HG02571 (cell line): ENCODE results near the gene KLHL42.

Experiments
- ATAC-seq: cut with Tn5 transposase; IDR thresholded peaks from one replicate; pipeline ENCODE4 v1.9.1; 2021; ENCODE audit warnings: mild to moderate bottlenecking, moderate library complexity; ENCODE audit not compliant: unreplicated experiment

KLHL42 gene

DNA sequence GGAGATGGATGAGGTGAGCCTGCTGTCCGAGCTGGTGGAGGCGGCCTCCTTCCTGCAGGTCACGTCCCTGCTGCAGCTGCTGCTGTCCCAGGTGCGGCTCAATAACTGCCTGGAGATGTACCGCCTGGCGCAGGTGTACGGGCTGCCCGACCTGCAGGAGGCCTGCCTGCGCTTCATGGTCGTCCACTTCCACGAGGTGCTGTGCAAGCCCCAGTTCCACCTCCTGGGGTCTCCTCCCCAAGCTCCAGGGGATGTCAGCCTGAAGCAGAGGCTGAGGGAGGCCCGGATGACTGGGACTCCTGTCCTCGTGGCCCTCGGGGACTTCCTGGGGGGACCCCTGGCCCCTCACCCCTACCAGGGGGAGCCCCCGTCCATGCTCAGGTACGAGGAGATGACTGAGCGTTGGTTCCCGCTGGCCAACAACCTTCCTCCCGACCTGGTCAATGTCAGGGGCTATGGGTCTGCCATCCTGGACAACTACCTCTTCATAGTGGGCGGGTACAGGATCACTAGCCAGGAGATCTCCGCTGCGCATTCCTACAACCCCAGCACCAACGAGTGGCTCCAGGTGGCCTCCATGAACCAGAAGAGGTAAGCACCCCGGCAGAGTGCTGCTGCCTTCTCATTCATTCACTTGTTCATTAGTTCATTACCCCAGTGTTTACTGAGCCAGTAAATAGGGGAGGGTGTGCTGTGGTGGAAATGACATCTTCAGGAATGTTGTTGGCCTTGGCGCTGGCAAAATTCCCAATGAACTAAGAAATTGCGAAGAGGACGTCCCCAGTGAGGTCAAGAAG lies 777 bp downstream of the KLHL42 start:
- ATAC-seq: peak; percentile 27

DNA sequence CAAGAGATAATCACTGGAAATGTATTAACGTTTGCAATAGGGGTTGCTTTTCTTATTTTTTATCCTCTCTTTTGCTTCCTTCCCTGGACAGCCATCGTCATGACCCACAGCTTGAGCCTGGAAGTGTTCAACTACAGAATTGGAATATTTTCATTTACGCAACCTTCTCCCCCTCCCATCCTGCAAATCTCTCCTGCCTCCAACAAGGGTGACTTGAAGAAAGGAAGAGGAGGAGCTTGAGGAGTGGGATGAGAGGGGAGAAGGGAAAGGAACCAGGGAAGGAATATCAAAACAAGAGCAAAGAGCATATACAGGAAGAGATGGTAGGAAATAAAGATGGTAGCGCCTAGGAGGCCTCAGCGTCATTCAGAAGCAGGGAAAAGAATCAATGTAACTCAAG lies 1.6 kb downstream of the KLHL42 start:
- ATAC-seq: no peak

DNA sequence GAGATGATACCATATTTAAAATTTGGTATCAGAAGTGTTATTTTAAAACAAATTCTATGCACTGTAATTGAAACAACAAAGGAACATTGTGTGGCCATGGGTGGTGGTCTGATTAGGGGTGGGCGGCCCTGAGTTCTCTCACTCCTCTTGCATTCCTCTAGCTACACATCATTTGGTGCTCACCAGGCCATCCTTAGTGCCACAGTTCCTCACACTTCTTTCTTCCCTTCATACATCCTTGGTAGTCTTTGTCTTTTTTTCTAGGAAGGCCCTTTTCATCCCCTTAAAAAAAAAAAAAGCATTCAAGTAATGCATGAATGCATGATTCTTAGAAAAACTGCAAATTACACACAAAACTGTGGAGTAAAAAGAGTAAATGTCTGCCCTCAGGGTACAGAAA lies 2.4 kb downstream of the KLHL42 start:
- no peak for ATAC-seq

DNA sequence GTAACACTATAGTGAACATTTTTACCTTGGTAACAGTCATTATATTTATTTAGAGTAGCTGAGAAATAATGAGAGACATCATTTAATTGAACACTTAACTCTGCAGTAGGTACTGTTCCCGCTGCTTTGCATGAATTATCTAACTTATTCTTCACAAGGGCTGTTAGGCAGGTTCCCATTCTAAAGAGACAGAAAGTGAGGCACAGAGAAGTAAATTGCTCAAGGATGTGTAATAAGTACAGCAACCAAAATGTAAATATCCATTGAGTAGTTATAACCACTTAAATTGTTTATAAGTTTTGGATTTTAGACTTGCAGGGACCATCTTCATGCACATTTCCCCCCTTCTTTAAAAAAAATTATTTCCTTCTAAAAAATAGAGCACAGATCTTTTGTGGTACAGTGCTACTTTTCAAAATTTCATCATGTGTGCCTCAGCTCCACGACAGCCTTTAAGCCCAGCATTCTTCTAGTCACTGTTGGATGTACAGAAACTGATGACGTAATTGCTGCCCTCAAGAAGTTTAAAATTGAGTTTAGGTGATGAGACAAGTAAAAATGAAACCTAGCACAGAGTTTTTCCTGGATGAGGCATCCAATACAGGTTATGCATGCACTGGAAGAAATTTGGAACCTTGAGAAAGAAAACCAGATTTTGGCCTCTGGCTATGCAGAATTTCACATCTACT lies 6.0 kb downstream of the KLHL42 start:
- no peak for ATAC-seq

DNA sequence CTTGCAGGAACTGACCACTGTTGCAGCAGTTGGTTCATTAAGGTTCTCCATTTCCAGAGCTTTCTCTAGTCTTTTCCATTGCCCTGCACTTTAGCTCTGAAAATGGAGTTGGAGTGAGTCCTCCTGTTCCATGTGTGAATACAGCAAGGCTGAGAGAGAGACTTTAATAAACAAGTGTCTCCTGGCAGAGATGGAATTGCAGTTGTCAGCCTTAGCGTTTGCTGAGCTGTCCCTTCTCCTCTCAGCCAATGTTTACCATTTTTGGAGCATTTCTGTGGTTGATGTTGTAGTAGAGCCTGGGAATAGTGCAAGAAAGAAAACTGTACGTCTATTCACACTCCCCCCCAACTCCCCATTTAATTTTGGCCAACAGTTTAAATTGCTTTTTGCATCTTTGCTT lies 7.5 kb downstream of the KLHL42 start:
- no peak for ATAC-seq

DNA sequence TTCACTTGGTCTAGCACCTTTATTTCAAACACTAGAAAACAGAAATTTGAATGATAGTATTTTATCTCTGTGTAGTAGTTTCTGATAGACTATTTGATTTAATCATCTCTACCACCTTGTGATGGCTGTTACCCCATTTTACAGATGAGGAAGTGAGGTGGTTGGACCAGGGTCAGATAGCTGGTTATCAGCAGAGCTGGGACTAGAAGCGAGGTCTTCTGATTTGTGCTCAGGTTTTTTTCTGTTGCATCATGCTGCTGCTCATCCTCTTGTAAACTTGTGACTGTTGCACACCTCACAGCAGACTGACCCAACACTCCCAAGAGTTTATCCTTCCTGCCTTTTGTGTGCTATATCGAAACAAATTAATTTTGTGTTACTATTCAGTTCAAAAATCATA lies 10.1 kb downstream of the KLHL42 start:
- ATAC-seq: no peak

DNA sequence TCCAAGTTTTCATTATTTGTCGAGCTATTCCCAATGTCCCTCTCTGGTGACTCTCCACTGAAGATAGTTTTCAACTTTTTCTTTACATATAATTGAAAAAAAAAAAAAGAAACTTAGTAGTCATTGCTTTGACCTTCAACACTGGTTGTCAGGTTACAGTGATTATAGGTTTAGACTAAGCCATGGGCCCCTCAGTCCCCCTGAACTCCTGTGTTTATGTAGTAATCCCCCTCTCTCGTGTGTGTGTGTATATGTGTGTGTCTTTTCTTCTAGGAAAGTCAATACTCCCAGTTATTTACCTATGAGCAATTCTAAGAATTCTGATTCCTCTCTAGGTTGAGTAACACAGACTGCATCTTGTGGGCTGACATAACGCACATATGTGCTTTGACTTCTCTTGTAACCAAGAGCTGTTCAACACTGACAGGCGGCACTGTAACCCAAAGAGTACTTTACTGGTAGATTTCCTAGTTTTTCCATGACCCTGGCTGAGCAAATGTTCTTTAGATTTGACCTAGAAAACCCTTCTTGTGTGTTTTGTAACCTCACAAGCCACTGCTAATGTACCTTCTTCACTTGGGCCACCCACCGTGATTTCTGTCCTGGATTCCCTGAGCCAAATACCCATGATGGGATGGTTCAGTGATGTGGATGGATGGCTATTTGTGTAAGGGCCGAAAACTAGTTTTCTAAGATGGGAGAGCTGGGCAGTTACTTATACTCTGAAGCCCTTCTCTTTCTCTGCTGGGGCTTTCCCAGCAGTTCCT lies 15.0 kb downstream of the KLHL42 start:
- no peak for ATAC-seq

DNA sequence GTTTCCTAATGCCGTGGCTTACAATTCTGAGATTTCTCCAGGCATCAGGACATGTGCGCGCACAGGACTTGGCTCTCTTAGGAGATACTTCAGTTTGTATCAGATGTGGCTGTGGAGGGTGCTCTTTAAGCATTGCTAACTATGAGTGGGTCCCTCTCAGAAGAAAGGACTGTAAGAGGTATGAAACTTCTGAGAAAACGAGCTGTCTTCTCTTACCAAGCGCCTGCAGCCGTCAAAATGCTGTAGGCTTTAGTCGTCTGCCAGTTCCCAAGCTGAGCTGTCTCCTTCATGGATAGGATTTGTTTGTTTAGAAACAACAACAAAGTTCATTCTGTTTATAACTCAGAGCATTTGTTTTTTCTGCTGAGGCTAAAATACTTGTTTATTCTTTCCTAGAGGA lies 16.1 kb downstream of the KLHL42 start:
- no peak for ATAC-seq

DNA sequence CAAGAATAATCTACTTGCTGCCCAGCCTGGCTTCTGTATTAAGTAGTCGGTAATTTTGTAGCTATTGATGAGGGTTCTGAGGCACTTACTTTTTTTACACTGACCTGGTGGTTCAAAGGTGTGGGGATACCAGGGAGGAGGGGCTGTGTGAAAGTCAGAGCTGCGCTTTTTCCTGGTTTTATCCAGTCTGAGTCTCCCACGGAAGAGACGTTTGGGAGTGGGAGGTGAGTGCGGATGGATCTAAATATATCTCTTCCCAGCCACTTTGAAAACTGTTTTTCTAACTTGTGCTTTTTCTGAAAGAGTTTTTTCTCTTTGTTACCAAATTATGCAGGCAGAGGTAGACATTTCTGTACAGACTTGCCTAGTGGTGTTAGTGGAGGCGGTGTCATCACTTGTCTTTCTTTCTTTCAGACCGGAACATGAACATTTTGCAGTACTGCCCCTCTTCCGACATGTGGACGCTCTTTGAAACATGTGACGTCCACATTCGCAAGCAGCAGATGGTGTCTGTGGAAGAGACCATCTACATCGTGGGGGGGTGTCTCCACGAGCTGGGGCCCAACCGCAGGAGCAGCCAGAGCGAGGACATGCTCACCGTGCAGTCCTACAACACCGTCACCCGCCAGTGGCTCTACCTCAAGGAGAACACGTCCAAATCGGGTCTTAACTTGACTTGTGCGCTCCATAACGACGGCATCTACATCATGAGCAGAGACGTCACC lies 17.4 kb downstream of the KLHL42 start:
- no peak for ATAC-seq

DNA sequence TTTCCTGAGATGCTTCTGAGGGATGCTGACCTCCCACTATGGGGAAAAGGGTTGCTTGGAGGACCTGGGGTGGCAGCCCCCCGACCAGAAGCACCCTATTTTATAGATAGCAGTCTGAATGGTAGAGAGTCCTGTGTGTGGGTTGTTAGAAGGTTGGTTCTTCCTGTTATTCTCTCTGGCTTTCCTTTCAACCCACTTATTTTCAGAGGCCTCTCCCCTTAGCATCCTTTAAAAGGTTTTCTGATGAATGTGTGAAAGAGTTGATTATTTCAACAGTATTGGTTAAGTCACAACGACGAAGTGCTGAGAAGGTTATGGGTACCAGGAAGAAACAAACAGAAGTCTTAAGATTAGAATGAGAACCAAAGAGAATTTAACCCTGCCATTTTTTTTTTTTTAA lies 20.8 kb downstream of the KLHL42 start:
- no peak for ATAC-seq

DNA sequence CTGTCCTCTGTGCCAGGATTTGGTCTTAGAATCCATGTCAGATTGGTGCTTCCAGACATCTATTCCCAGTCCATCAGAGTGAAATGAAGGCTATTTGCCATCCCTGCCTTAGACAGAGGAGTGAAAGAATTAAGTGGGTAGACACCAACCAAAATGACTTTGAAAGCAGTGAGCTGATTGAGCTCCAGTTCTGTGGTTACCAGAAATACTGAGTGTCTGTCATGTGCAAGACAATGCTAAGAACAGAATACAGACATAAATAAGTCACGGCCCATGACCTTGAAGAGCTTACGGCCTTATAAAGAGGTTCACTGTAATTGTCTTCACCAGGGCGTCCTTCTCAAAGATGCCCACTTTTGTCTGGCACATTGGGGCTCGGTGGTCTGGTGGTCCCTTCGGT lies 21.6 kb downstream of the KLHL42 start:
- ATAC-seq: no peak

DNA sequence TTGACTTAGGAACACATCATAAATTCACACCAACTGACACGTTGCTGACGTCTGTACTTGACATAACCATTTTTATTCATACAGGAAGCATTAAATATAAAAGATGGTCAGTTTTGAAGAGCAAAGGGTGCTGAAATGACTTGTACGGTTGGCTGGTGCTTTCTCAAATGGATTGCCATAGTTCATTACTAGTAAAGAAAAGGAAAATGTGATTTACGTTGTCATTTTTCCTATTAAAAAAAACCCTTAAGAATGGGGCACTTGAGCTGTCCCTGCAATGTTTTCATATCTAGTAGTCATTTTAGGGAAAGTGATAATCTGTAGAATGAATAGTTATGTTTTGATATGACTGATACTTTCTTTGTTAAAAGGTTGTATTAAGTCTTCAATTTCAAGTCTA lies 22.5 kb downstream of the KLHL42 start:
- ATAC-seq: no peak

DNA sequence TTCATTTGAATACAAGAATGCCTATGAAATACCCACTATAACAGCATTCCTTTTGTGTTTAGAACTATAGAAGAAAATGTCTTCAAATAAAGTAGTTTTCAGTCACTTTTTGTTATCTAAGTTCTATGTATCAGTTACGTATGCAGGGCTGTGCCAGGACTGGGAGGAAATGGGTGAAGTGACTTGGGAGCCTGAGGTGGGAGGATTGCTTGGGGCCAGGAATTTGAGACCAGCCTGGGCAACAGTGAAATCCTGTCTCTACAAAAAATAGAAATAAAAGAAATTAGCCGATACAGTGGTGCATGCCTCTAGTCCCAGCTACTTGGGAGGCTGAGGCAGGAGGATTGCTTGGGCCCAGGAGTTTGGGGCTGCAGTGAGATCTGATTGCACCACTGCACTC lies 22.9 kb downstream of the KLHL42 start:
- ATAC-seq: no peak

DNA sequence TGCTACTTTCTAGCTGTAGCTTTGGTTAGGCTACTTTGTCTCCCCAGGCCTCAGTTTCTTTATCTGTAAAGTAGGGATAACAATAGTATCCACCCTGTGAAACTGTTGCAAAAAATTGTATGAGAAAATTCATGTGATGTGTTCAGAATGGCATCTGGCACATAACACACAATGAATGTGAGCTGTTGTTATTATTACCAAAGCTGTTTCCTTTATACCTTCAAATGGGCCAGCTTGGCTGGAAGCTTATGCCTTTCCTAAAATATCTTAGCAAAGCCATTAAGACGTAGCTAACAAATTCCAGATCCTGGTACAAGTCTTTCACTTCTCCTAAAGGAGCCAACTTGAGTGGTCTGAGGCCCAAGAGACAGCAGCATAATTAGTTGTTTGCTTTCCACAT lies 25.2 kb downstream of the KLHL42 start:
- no peak for ATAC-seq

DNA sequence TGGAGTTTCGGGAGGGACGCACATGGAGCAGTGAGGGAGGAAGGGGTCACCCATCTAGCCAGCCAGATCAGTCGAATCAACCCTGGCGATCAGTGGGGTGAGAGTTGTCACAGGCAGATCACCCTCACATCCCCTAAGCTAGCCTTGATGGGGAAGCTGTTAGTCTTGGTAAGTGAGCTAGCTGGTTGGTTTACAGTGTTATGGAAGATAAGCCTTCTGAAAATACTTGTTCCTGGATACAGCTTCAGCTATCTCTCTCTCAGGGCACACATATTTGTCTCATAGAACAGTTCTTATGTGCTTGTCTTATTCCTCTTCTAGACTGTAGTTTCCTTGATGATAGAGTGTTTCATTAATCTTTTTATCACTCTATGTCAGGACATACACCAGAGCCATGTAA lies 26.2 kb downstream of the KLHL42 start:
- ATAC-seq: no peak

DNA sequence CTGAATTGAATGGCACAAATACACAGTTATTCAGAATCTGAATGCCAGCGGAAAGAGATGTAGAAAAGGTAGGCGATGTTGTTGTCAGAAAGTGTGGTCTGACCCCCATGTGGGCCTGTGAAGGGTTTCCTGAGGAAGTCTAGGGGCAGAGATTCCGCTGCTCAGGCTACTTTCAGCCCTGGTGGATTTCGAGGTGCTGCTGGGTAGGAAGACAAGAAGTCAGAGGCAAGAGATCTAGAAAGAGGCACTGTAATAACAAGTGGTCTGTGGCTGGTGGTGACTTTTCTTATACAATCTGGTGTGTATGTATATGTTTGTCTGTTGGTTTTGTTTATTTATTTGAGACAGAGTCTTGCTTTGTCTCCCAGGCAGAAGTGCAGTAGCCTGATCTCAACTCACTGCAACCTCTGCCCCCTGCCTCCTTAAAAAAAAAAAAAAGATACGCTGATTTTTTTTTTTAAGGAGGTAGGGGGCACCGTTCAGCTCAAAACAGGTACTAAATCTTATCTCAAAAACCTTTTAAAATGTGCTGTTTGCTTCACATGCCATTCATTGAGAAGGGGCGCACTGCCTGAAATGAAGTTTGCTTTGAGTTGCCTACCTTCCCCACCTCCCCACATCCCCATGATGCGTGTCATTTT lies 27.1 kb downstream of the KLHL42 start:
- no peak for ATAC-seq

DNA sequence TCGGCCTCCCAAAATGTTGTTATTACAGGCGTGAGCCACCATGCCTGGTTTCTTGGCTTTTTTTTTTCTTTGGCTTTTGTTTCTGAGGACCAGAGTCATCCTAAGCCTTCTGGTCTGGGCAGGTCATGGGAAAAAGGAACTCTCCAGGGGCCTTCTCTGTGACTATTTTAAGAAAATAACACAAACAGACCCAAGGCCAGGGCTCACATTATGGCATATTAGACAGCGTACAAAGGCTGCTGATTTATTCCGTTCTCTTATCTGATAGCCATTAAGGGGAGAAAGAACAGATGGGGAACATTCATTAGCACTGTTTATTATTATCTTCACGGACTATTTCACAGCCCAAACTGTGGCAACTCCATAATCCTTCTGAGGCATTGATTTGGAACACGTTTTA lies 28.8 kb downstream of the KLHL42 start:
- ATAC-seq: no peak

DNA sequence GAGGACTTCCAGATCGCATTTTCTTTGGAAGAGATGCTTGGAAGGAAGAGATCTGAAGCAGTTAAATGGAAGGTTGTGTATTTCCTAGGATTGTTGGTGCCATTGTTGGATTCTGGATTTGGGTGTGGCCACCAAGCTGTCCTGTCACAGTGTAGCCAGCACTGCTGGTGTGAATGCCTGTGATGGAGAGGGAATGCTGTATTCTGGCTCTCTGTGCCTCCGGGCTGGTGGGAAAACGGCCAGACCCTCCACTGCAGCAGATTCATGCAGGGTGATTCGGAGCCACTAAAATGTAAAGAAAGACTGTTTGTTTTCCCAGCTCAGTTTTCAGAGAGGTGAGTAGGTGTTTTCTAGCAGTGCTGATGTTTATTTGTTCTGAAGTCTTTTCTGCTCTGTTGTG lies 30.7 kb downstream of the KLHL42 start:
- no peak for ATAC-seq

DNA sequence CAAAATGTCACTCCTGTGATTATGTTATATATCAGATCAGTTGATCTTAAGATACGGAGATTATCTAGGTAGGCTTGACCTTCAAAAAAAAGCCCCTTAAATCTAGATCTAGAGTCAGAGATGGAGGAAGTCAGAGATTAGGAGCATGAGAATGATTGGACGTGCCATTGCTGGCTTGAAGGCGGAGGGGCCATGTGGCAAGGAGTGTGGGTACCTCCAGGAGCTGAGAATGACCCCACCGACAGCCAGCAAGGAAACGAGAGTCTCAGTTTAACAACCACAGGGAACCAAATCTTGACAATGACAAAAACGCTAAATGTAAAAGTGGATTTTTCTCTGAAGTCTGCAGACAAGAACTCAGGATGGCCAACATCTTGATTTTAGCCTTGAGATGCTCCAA lies 32.5 kb downstream of the KLHL42 start:
- no peak for ATAC-seq

DNA sequence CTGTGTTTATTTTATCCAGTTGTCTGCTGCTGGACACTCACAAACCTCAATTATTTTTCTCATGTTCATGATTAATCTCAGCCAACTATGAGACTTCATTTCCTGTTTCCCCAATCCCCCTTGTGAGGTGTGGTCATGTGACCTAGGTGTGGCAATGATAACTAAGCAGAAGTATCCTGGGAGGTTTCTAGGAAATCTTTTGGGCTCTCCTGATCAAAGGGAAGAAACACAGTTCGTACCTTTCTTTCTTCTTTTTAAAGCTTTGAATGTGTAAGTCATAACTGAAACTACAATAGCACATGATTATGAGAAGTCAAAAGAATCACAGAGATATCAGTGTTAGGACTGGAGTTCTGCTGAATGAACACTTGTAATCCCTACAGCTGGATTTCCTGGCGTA lies 34.4 kb downstream of the KLHL42 start:
- ATAC-seq: no peak
